ENCODE data around the gene SCFD2.

Gene SCFD2

GRCh38 chr4:52968691-52969090 is 397.2 kb downstream of the SCFD2 start:
- Histone ChIP-seq H3K27ac (no peak overlapping the region), H3K27me3 (replicated peaks) (no peaks in the 10 kb centered on the region), H3K4me3 (ENCODE audit: low read depth, low read length) (no peak overlapping the region), H3K36me3 (replicated peaks) (no peaks in the 10 kb centered on the region)
- TF ChIP-seq, protein P1, sequence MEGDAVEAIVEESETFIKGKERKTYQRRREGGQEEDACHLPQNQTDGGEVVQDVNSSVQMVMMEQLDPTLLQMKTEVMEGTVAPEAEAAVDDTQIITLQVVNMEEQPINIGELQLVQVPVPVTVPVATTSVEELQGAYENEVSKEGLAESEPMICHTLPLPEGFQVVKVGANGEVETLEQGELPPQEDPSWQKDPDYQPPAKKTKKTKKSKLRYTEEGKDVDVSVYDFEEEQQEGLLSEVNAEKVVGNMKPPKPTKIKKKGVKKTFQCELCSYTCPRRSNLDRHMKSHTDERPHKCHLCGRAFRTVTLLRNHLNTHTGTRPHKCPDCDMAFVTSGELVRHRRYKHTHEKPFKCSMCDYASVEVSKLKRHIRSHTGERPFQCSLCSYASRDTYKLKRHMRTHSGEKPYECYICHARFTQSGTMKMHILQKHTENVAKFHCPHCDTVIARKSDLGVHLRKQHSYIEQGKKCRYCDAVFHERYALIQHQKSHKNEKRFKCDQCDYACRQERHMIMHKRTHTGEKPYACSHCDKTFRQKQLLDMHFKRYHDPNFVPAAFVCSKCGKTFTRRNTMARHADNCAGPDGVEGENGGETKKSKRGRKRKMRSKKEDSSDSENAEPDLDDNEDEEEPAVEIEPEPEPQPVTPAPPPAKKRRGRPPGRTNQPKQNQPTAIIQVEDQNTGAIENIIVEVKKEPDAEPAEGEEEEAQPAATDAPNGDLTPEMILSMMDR (IDR thresholded peaks at IDR 0.05; ENCODE audit: low read depth, low read length, missing control alignments), result no peak
- in situ Hi-C loops (cut with HindIII; ENCODE audit: low pct_ligation_motif_present, low sequenced_read_pairs), result loop anchor here (25.0 kb wide), 1 partner anchor 406 kb away; no protein-coding TSS in a partner anchor
- DNase-seq, result no peak

DNA sequence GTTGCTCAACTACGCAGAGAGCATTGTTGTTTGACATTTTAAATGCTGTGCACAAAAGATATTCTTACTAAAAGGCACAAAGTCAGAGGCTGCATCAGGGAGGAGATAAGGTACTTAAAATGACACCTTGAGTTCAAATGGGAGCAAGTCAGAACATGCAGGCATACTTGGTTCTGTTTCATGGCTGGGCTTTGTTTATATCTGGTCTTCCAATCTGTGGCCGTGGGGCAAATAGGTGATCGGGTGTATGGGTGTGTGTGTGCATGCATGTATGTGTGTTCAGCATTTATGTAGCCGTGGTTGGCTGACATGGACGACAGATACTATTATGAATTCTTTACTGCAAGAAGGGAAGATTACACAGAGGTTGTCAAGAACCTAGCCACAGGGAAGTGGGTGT is 397.6 kb downstream of the SCFD2 start:
- no peak for DNase-seq
- Histone ChIP-seq H3K27ac (no peak overlapping the region), H3K27me3 (replicated peaks) (no peaks in the 10 kb centered on the region), H3K4me3 (ENCODE audit: low read depth, low read length) (no peak overlapping the region), H3K36me3 (replicated peaks) (no peaks in the 10 kb centered on the region)
- TF ChIP-seq, protein P1 (IDR thresholded peaks at IDR 0.05; ENCODE audit: low read depth, low read length, missing control alignments), result no peak
- in situ Hi-C loops (cut with HindIII; ENCODE audit: low pct_ligation_motif_present, low sequenced_read_pairs), result loop anchor here (25.0 kb wide), 1 partner anchor 406 kb away; no protein-coding TSS in a partner anchor

- Histone ChIP-seq H3K36me3 (replicated peaks) (no peaks in the 10 kb centered on the region), H3K4me3 (ENCODE audit: low read depth, low read length) (no peak overlapping the region), H3K27me3 (replicated peaks) (no peaks in the 10 kb centered on the region), H3K27ac (no peak overlapping the region)
- in situ Hi-C loops (cut with HindIII; ENCODE audit: low pct_ligation_motif_present, low sequenced_read_pairs), result loop anchor here (25.0 kb wide), 1 partner anchor 404 kb away; no protein-coding TSS in a partner anchor
- TF ChIP-seq, protein P1 (IDR thresholded peaks at IDR 0.05; ENCODE audit: low read depth, low read length, missing control alignments), result no peak
- DNase-seq, result no peak
These were observed 399.1 kb downstream of the SCFD2 start for GRCh38 chr4:52966781-52967180.

GRCh38 chr4:52966172-52966571 is 399.7 kb downstream of the SCFD2 start:
- DNase-seq, result no peak
- no peak overlapping the region for H3K27ac ChIP-seq
- TF ChIP-seq, protein P1 (IDR thresholded peaks at IDR 0.05; ENCODE audit: low read depth, low read length, missing control alignments), result no peak
- H3K4me3 ChIP-seq (ENCODE audit: low read depth, low read length), result no peak overlapping the region
- H3K27me3 ChIP-seq (replicated peaks), result no peaks in the 10 kb centered on the region
- H3K36me3 ChIP-seq (replicated peaks), result no peaks in the 10 kb centered on the region
- in situ Hi-C loops (cut with HindIII; ENCODE audit: low pct_ligation_motif_present, low sequenced_read_pairs), result loop anchor here (25.0 kb wide), 1 partner anchor 404 kb away; no protein-coding TSS in a partner anchor

GRCh38 chr4:52964561-52965101 is 401.2 kb downstream of the SCFD2 start:
- in situ Hi-C loops (cut with HindIII; ENCODE audit: low pct_ligation_motif_present, low sequenced_read_pairs), result loop anchor here (25.0 kb wide), 1 partner anchor 402 kb away; no protein-coding TSS in a partner anchor
- Histone ChIP-seq H3K27ac (no peak overlapping the region), H3K27me3 (replicated peaks) (no peaks in the 10 kb centered on the region), H3K36me3 (replicated peaks) (no peaks in the 10 kb centered on the region), H3K4me3 (ENCODE audit: low read depth, low read length) (no peak overlapping the region)
- no peak for DNase-seq
- TF ChIP-seq, protein P1 (IDR thresholded peaks at IDR 0.05; ENCODE audit: low read depth, low read length, missing control alignments), result no peak

DNA sequence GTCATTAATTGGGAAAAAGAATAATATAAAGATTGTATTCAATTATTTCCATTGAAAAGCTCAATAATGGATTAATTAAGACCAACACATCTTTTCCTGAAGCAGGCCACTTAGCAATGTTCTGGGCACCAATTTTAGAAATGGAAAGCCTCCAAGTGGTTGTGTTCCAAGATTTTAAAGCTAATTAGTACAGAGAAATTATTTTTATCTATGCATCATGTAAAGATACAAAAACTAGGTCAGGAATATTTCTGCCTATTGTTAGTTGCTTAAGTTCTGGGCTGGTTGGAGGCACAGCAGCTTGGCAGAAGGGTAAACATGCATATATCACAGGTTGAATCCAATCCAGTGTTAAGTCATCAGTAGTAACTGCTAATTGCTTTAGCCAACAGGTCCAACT is 401.9 kb downstream of the SCFD2 start:
- TF ChIP-seq, protein P1 (IDR thresholded peaks at IDR 0.05; ENCODE audit: low read depth, low read length, missing control alignments), result no peak
- in situ Hi-C loops (cut with HindIII; ENCODE audit: low pct_ligation_motif_present, low sequenced_read_pairs), result loop anchor here (25.0 kb wide), 1 partner anchor 402 kb away; no protein-coding TSS in a partner anchor
- H3K27me3 ChIP-seq (replicated peaks), result no peaks in the 10 kb centered on the region
- no peak for DNase-seq
- no peak overlapping the region for H3K4me3 ChIP-seq (ENCODE audit: low read depth, low read length)
- no peak overlapping the region for H3K27ac ChIP-seq
- no peaks in the 10 kb centered on the region for H3K36me3 ChIP-seq (replicated peaks)
